ENCODE data around the gene AGAP1.

DNA sequence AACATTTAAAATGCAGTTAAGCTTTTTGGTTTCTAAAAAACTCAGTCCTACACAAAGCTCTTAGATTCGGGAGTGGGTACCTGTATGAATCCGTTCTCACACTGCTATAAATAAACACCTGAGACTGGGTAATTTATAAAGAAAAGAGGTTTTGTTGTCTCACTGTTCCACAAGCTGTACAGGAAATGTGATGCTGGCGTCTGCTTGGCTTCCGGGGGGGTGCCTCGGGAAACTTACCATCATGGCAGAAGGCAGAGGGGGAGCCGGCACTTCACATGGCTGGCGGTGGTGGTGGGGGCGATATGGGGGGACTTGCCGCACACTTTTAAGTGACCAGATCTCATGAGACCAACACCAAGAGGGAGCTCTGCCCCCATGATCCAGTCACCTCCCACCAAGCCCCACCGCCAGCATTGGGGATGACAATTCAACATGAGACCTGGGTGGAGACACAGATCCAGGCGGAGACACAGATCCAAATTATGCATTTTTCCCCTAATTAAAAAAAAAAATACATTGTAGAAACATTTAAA, 451.8 kb downstream of the AGAP1 start:
- TF ChIP-seq, protein P1, sequence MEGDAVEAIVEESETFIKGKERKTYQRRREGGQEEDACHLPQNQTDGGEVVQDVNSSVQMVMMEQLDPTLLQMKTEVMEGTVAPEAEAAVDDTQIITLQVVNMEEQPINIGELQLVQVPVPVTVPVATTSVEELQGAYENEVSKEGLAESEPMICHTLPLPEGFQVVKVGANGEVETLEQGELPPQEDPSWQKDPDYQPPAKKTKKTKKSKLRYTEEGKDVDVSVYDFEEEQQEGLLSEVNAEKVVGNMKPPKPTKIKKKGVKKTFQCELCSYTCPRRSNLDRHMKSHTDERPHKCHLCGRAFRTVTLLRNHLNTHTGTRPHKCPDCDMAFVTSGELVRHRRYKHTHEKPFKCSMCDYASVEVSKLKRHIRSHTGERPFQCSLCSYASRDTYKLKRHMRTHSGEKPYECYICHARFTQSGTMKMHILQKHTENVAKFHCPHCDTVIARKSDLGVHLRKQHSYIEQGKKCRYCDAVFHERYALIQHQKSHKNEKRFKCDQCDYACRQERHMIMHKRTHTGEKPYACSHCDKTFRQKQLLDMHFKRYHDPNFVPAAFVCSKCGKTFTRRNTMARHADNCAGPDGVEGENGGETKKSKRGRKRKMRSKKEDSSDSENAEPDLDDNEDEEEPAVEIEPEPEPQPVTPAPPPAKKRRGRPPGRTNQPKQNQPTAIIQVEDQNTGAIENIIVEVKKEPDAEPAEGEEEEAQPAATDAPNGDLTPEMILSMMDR (conservative IDR thresholded peaks at IDR 0.05; ENCODE audit: low read length), result no peak
- no peak for TF ChIP-seq EZH2phosphoT487 (IDR thresholded peaks at IDR 0.05; ENCODE audit: borderline replicate concordance, low read depth, low read length)

Data from OCI-LY7 (cell line).